Inflammatory macrophage (primary cell): Measurements from ENCODE around the gene ST3GAL6.

Experiments
- DNase-seq, 2 donors: peaks; one replicate each; pipeline ENCODE4 v3.0.0-alpha.2; 2020 to 2022
- total RNA-seq, 18 experiments: gene quantifications; one replicate each; lab custom pipeline; 2026; ENCODE audit warnings: mixed read lengths in 6 of 18, inconsistent platforms in 2 of 18; lab: John Stamatoyannopoulos, UW

ST3GAL6 gene, protein sequence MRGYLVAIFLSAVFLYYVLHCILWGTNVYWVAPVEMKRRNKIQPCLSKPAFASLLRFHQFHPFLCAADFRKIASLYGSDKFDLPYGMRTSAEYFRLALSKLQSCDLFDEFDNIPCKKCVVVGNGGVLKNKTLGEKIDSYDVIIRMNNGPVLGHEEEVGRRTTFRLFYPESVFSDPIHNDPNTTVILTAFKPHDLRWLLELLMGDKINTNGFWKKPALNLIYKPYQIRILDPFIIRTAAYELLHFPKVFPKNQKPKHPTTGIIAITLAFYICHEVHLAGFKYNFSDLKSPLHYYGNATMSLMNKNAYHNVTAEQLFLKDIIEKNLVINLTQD
- 20.8 to 105 (median 66.4) reads per million in 18 experiments for total RNA-seq

DNA sequence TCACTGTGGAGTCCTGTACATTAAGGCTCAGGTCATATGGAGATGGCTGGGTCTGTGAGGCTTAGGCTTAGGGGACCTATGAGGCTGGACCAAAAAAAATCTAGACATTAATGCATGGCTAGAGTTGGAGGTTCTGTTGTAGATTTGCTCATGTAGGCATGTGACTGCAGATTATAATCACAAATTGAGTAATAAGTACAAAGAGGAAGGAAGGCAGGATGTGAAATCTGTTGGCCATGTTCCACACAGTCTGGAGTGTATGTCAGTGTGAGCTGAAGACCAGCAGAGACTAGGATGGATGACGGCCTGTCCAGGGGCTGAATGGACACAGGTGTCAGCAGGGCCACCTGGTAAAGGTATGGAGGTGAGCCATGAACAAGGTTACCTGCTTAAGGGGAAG is at the start of gene ST3GAL6:
ST3GAL6 (plus strand) TSS at position 265 of the 400 bp plus-strand sequence. CDS start 5,101 bp downstream, outside the sequence.
- peak; percentile 87 to 93 for DNase-seq

DNA sequence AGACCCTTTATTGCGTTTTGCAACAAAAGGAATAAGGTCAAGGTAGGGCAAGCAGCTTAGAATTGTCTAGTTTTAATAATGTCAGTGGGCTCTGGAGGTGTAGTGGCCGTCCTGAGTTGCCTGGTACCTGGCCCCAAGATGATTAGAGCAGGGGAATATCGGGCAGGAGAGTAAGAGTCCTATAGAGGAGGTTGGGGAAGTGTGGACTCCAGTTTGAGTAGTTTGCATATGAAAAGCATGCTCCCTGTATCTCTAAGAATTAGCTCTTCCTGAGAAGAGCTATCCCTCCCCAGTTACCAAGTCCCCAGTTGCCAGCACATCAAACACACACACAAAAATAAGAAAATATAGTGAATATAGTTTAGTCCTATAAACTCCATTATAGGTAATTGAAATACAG is 49.2 kb upstream of the ST3GAL6 start:
- no peak for DNase-seq

DNA sequence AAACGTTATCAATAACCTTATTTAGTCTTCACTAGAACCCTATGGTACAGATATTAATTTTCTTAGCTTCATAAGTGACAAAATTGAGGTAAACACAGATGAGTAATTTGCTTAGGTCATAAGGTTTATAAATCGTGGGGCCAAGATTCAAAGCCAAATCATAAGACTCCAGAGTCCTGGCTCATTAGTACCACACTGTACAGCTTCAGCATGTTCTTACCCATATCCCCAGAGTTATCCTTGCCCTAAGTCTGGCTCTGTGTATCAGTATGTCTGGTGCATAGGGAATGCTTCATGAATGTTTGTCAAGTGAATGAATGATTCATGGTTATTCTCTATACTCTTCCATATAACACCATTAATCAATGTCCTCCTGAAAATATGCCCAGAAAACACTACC is 45.6 kb upstream of the ST3GAL6 start:
- DNase-seq, result no peak

DNA sequence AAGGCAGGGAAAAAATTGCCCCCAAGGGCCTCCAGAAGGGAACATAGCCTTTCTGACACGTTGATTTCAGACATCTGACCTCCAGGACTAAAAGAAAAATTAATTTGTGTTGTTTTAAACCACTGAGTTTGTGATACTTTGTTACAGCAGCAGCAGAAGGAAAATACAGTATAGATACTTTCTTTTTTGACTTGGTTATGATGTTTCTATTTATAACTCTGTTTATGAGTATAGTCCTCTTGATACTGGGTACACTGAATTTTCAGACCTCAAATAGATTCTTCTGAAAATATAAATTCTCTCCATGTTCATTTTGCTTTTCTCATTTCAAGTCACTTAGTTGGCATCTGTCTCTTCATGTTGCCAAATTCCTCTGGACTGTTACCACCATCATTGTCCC is 44.4 kb upstream of the ST3GAL6 start:
- no peak for DNase-seq

DNA sequence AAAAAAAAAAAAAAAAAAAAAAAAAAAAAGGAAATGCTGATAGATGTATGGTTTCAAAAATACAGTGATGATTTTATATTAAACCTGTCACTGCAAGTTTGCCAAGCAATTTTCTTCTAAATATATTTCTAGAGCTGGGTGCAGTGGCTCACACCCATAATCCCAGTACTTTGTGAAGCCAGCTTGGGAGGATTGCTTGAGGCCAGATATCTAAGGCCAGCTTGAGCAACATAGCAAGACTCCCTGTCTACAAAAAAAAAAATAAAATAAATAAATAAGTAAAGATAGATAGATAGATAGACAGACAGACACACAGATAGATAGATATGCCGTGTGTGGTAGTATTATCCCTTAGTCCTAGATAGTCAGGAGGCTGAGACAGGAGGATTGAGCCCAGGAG is 41.4 kb upstream of the ST3GAL6 start:
- DNase-seq, result no peak

DNA sequence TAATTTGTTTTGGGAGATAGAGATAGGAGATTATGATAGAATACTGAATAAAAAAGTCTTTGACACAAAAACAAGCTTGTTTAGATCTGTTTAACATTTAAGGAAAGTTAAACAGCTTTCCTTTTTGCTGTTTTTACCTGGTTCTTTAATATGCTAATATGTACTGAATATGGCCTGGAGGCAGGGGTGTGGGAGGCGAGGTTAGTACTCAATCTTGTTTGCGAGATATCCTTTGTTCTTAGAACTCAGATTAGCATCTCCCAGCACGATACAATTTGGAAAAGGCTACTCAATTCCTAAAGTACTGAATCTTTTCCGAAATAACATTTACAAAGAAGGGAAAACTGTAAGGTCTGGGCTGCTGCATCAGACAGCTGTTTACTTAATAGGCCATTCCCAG is 40.8 kb upstream of the ST3GAL6 start:
- no peak for DNase-seq

DNA sequence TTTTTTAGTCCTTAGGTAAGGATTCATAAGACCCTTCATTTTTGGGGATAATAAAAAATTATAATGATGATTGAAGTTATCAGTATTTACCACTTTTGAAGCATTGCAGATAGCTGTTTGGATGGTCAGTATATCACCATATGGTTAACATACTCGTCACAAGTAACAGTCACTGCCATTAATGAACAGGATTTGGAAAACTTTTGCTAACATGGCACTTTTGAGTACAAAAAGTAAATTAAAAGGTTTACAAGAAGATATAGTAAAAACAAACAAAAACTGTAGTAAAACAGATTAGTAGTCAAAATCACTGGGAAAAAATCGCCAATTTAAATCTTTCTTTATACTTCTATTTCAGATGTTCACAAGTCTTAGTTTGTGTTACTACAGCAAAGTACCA is 37.8 kb upstream of the ST3GAL6 start:
- no peak for DNase-seq

DNA sequence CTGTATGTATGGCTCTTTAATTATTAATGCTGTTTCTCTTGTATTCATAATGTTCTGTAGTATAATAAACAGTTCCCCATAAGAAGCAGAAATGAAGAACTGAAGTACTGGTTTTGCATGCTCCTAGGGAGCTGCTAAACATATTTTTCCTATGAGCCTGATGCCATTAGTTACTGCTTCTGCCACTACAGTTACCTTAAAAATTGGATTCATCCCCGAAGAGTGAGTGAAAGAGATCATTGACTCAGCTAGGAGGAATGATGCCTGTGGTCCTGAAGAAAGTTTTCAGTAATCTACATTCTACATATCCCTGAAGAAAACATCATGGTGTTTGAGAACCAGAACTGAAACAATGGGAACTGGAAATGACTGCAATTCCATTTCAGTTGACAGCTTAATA is 37.1 kb upstream of the ST3GAL6 start:
- no peak for DNase-seq

DNA sequence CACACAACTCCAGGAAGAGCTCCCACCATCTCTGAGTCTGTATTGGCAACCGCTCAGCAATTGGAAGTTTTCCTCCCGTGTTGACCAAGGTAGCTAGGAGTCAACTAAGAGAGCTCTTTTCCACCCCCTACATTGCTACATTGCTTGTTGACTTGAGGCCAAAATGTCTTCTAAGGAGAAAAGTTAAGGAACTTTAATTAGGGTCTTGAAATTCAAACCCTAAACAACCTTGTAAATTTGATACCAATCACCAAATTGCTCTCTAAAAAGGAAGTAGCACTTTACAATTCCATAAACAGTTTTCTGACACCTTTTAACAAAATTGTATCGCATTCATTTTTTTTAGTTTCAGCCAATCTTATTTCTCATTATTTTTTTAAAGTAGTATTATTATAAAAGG is 35.5 kb upstream of the ST3GAL6 start:
- DNase-seq, result no peak

DNA sequence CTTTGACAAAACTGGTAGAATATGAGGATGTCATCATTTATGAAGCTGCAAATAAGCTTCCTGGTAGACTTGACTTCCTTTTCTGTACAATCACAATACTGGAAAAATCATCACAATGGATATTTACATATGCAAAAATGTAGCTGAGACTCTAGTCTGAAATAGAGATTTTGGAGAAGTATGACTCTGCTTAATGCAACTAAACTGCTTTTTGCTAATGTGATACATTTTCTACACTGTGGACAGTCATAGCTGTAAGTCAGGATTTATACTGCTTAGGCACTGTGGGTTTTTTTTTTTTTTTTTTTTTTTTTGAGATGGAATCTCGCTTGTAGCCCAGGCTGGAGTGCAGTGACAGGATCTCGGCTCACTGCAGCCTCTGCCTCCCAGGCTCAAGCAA is 34.5 kb upstream of the ST3GAL6 start:
- DNase-seq, result peak; percentile 22 to 67

DNA sequence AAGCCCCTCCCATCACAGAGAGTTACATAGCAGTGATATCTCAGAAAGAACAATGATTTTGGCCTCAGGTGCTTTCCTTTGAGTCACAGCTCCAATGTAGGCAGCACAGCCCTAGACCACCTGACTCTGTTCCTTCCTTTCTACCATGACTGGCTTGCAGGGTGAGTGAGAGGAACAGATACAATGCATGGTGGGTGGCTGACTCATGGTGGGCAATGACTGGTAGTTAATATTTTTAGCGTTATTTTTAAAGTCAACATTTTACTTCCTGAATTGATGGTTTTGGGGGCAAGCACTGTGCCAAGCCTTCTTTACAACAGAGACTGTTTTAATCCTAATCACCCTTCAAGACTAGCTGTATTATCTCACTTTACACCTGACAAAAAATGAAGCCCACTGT is 32.8 kb upstream of the ST3GAL6 start:
- DNase-seq, result peak; percentile 89 to 95

DNA sequence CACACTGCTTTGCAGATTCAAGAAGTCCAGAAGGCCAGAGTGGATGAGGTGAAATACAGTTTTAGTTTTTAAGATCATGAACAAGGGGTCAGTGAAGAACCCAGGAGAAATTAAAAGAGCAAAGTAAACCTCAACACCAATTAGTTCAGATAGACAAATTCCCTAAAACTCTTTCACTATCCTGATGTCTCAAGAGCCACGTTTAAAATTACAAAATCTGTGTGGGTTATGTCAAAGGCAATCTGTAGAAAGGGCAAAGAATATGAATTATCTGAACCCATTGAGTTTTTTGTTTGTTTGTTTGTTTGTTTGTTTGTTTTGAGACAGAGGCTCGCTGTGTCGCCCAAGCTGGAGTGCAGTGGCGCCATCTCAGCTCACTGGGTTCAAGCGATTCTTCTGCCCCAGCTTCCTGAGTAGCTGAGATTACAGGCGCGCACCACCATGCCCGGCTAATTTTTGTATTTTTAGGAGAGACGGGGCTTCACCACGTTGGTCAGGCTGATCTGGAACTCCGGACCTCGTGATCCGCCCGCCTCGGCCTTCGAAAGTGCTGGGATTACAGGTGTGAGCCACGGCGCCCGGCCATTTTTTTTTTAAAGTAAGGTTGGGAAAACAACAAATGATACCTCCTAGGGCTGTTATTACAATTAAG is 32.1 kb upstream of the ST3GAL6 start:
- DNase-seq, result peak; percentile 70 to 75

DNA sequence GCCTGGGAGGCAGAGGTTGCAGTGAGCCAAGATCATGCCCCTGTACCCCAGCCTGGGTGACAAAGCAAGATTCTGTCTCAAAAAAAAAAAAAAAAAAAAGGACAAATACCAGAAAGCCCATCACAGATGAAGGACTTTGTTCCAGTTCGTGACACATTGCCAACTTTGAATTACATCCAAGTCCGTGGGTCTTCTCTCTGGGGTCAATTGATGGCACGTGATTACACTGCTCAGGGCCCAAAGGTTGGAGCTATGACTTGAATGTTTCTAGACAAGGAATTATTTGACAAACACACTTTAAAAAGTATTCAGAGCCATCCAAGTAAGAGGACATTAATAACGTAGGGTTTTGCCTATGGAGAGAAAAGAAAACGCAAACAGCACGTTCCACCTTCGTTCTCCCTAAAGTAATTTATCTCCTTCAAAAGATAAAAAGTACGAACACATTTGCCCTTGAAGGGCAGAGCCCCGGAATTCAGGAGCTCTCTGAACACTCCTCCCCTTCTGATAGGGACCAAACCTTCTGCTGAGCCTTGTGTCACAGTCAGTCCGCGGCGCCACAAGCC is 31.3 kb upstream of the ST3GAL6 start:
- DNase-seq, result peak; percentile 14 to 27

DNA sequence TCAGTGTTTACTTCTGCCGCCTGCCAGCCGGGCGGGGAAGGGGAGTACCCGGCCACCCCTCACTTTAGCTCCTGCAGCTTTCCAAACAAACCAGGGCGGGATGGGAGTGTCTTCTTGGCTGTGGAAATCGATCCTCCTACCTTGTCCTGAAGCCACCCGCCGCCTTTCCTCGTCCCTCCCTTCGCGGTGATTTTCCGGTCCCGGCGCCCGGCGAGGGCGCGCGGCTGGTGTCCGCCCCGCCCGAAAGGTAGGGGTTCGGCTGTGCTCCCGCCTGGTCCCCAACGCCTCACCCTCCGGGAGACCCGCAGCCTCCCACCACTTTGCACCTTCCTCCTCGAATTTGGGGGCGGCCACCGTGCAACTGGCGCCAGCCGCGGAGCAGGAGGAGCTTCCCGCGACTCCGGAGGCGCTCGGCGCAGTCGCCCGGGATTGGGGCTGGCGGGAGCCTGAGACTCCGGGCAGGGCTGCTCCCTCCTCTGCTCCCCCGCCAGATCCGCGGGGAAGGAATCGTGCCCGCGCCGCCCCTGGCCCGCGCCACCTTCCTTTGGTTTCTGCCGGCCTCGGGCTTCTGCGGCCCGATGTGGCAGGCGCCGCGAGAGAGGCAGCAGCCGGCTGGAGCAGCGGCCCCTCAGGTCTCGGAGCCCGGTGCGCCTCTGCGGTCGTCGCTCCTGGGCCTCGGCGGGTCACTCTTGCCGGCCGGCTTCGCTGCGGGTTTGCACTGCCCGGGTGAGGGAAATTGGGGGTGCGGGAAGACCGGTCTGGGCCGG is 30.7 kb upstream of the ST3GAL6 start:
- DNase-seq, result peak; percentile 68 to 81

DNA sequence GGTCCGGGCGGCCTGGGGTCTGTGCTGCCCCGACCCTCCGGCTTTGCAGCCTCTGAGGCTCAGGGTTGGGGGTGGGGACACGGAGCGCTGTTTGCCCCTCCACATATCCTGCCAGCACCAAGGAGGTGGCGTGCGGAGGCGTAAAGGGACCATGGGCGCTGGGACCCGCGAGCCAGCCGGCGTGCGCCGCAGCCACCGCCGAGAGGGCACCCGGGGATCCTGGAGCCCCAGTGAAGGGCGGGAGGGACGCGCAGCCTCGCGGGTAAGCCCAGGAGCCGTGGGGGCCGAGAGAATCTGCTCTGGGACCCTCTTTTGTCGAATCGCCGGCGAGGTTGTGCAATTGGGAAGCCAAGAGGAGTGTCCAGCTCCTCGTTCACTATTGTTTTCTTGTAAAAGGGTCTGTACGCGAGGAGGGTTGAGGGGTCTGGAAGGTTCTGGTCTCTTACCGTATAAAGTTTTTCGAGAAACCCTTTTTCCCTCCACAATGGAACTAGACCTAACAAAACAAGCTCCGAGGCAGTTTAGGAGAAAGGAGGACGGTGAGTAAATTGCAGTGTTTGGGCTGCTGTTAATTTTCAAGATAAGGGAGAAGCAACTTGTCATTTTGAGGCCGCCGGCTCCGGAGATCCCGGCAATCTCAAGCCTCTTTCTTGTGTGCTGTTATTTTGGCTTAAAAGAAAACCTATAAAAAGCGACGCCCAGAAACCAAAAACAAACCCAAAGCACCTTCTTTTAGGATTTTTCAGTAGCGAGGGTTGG is 29.9 kb upstream of the ST3GAL6 start:
- peak; percentile 28 to 48 for DNase-seq

DNA sequence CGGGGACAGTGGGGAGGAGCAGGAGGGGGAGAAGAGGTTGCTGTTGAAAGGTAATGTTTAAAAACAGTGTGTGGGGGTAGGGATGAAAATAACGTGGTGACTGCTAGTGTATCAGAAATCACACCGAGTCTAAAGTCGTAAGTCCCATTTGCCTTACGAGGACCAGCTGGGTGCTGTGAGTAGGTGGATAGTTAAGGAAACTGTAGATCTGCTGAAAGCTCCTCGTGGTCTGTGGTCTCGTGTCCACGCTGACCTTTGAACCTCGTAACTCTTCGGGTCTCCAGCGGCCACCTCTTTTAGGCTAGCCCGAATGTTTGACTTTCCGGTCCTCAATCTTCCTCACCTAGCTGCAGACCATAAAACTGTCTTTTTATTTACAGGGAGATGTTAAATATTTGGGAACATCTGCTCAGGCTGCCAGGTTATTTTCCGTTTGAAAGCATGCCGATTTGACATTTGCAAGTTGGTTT is 29.3 kb upstream of the ST3GAL6 start:
- peak; percentile 81 to 94 for DNase-seq

DNA sequence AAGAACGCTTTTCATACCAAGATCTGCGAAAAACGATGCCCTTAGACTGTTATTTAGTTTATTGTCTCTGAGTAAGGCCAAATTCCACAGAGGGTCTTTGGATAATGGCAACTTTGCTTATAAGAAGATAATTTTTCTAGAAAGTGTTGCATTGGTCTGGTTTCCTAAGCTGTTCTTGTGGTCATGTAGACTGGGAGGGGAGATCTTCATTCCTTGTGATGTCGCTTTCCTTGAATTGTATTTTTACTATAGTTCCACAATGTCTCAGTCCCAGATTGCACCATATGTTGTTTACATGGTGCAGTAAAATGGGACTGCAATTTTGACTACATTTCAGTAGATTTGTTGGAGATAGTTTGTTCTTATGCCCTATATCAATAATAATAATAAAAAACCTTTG is 28.8 kb upstream of the ST3GAL6 start:
- peak; percentile 49 to 54 for DNase-seq

DNA sequence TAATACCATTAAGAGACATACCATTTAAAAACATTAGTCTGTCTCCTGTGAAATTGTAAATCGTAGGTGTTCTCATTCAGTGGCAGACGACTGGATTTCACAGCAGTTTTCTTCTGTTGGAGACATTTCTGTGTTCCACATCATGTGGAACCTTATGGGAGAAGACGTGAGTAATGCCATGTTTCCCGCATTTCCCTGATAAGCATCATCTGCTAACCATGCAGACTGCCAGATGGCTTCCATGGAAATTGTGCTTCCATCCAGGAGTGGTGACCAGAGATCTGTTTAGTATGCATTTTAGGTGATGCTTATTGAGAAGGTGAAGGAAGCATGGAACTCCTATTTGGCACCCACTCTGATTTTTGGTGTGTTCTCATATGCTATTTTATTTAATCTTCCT is 28.4 kb upstream of the ST3GAL6 start:
- no peak for DNase-seq

DNA sequence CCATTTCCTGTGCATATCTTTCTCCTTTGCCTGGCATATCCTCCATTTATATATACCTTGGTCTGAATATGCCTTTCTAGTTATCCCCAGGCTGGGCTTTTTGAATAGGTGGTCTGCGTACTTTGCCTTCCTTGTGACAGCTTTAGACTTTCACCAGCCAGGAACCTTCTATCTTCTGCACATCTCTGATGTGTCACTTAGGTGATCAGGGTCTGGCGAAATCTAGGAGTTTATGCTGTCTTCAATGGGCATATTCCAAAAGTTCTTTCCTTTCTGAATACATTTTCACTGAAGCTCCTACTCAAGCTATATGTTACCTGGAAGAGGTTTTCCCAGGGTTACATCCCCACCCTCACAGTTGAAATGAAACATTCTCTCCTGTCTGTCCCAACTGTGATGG is 27.8 kb upstream of the ST3GAL6 start:
- no peak for DNase-seq

DNA sequence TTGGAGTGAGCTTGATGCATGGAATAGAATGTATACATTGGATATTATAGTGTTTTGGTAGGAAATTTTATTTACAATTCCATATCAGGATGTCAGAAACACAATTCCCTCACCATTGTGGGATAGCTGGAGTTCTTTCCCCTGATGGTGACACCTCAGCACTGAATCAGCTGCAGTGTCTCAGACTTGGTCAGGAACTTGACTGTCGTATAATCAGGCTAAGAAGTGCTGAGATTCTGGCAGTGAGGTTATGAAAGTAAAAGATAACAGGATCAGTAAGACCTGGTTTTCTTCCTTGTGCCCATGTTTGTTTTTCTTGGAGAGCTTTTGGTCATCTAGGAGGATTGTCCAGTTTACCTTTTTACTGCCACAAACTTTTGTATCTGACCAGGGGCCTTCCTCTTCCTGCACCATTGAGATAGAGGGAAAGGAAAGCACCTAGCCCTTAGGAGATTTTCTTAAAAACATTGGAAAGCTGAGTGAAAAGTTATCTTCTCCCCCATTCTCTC is 27.3 kb upstream of the ST3GAL6 start:
- no peak for DNase-seq

DNA sequence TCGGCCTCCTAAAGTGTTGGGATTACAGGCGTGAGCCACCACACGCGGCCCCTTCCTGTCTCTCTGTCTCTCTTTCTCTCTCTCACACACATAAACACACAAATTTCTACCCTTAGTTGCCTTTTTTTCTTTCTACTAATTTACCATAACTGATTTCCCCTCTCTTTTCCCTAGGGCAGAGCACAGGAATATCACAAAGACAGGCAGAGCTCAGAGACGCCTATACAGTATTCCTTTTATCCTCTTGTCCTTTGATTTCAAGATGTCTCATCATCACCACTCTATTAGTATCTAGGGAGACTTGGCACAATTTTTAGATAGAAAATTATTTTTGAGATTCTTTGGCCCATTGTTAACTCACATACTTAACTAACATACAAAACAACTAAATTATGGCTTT is 25.8 kb upstream of the ST3GAL6 start:
- DNase-seq, result no peak

DNA sequence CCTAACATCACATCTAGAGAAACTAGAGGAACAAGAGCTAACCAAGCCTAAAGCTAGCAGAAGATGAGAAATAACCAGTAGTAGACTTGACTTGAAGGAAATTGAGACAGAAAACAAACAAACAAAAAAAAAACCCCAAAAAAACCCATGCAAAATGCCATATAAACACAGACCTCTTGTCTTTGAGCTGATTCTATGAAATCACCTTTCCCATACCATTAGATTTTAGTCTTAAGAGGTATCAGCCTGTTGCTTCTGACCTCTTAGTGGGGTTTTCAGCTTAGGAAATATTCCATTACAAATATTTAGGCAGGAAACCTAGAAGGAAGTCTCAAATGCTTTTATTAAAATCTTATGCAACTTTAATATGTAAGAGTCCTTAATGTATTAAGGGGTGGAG is 23.9 kb upstream of the ST3GAL6 start:
- DNase-seq, result peak in 1 of 2 donors; percentile 44
